ENCODE results near the gene CHGA. TPM values are rescaled to one million over a fixed set of nuclear protein-coding genes. Genes with fewer than 3 reads are reported as not detected.

The CHGA gene
- total RNA-seq, 1 donor from 2014 or later = 0.29 TPM

DNA sequence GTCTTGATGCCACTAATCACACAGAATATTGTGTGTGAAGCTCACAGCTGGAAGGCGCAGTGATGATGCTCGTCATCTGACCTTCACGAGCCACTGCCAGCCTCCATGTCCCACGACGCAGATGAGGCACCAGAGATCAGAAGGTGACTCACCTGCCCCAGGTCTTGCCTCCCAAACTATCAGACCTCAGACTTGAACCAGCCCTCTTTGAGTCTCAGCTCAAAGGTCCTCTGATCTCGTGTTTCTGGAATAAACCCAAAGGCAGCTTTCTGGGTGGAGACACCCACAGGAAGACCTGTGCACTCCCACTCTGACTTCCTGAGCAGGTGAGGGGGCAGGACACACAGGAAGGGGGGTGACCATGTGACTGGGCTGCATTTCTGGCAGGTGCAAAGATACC lies 19.6 kb upstream of the CHGA start:
- DNase-seq (ENCODE audit: low spot score) = no peak

- no peak for DNase-seq (ENCODE audit: low spot score)
These were observed 17.3 kb upstream of the CHGA start for GRCh38 chr14:92905667-92906066.

DNA sequence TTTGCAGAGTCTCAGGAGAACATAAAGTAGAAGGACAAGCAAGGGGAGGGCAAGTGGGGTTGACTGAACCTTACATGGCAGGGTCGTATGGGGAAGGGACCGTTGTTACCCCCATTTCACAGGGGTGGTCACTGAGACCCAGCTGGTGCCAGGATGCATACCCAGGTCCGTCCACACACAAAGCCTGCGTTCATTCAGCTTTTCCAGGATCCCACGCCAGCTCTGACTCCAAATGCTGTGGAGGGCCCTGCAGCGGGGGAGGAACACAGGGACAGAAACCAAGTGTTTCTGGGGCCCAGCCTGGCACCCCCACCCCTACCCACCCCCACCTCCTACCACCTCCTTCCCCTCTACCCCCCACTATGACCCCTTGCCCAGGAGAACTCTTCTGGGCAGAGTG lies 16.5 kb upstream of the CHGA start:
- no peak for DNase-seq (ENCODE audit: low spot score)

GRCh38 chr14:92906823-92907222 lies 16.1 kb upstream of the CHGA start:
- no peak for DNase-seq (ENCODE audit: low spot score)

- no peak for DNase-seq (ENCODE audit: low spot score)
These were observed 15.5 kb upstream of the CHGA start for GRCh38 chr14:92907316-92907911.

GRCh38 chr14:92914087-92914656 lies 8.8 kb upstream of the CHGA start:
- peak; percentile 40 for DNase-seq (ENCODE audit: low spot score)

DNA sequence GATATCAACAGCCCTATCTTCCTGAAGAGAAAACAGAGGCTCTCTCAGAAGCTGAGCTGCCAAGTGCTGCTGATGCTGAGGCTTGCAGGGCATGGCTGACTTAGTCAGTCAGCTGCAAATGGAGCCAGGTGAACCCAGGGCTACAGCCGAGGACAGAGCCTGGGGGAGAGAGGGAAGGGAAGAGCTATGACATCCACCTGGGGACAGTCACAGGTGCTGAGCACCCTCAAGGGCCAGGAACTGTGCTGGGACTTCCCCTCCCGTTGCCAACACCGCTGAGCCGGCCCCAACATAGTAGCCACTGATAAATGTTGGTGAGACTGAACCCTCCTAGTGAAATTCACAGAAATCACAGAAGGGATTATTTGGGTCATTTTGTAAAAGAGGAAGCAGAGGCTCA lies 6.7 kb upstream of the CHGA start:
- no peak for DNase-seq (ENCODE audit: low spot score)

- no peak for DNase-seq (ENCODE audit: low spot score)
These were observed 5.7 kb upstream of the CHGA start for GRCh38 chr14:92917041-92917940.

DNA sequence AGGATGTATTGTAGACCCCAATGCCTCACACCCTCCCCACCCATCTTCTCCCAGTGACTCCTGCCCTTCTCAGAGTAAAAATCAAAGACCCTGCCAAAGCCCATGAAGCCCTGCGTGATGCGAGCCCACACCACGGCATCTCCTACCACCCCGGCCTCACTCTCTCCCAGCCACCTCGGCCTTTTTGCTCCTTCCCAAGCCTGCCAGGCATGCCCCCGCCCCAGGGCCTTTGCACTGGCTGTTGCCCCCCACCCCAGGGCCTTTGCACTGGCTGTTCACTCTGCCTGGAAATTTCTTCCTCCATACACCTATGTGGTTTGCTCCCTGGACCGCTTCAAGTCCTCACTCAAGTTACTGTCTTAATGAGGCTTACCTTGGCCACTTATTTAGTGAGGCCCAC lies 5.0 kb upstream of the CHGA start:
- no peak for DNase-seq (ENCODE audit: low spot score)

DNA sequence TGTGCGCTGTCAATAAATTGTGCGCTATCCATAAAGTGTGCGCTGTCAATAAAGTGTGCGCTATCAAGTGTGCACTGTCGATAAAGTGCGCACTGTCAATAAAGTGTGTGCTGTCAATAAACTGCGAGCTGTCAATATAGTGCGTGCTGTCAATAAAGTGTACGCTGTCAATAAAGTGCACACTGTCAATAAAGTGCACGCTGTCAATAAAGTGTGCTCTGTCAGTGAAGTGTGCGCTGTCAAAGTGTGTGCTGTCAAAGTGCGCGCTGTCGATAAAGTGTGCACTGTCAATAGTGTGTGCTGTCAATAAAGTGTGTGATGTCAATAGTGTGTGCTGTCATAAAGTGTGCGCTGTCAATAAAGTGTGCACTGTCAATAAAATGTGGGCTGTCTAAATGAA lies 2.9 kb upstream of the CHGA start:
- DNase-seq (ENCODE audit: low spot score) = no peak

DNA sequence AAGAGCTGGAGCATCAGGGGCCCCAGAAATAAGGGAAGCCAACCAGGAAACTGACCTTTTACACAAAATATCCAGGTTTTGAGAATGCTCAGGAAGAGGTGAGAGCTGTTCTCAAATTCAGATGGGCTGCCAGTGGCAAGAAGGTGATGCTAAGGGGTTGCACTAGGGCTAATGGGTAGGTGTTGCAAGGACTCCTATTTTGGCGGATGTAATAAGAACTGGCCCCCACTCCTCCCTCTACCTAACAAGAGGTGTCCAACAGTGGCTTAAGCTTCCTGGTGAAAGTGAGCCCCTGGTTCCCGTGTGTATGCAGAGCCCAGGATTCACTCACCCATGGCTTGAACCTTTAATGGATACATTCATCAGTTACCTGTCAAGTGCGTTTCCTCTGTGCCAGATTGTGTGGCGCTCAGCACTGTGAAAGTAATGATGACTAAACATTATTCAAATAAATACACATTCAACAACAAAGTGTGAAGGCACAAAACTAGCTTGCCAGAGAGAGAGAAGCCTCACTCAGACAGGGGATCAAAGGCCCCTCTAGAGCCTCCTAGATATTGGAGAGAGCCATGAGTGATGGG lies 705 bp upstream of the CHGA start:
- DNase-seq (ENCODE audit: low spot score) = no peak

GRCh38 chr14:92923744-92924103 lies 774 bp downstream of the CHGA start:
- DNase-seq (ENCODE audit: low spot score) = no peak

DNA sequence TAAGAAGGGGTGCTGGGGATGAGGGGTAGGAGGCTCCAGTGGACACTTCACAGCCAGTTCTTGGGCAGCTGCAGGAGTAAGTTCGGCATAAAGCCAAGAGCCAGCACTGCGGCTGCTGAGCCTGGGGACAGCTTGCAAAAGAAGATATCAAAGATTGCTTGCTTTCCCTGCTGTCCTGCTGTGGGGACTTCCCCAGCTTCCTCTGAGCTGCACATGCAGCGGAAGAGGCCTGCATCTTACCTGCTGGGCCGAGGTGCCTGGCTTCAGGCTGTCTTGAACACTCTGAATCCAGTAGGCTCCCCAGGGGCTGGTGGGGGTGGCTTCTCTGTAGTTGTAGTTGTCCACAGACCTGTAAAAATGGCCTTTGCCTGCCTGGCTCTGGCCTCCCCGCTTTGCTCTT lies 1.3 kb downstream of the CHGA start:
- no peak for DNase-seq (ENCODE audit: low spot score)

- DNase-seq (ENCODE audit: low spot score) = no peak
These were observed 2.5 kb downstream of the CHGA start for GRCh38 chr14:92925446-92925845.

DNA sequence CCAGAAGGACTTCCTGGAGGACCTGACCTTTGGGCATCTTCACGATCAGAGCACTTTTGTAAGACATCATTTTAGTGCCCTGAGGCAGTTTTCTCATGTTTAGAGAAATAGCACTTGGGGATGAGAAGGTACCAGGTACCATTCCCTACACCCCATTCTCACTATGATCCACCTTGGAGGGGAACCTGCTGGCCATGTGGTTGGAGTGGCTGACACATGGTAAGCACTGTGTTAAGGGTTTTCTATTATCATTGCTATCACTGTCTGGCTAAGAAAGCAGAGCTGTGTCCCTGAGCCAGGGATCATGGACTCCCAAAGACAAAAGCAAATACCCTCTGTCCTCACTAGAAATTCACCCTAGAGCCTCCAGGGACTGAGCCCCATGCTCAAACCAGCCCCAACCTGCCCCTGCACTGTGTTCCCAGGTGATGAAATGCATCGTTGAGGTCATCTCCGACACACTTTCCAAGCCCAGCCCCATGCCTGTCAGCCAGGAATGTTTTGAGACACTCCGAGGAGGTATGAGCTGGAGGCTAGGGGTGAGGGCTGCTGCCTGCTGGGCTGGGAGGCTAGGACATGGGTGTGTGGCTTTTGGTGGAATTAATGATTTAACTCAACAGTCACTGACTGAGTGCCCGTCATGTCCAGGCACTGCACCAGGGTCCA lies 3.4 kb downstream of the CHGA start:
- DNase-seq (ENCODE audit: low spot score) = no peak

GRCh38 chr14:92926931-92927330 lies 4.0 kb downstream of the CHGA start:
- DNase-seq (ENCODE audit: low spot score) = no peak

DNA sequence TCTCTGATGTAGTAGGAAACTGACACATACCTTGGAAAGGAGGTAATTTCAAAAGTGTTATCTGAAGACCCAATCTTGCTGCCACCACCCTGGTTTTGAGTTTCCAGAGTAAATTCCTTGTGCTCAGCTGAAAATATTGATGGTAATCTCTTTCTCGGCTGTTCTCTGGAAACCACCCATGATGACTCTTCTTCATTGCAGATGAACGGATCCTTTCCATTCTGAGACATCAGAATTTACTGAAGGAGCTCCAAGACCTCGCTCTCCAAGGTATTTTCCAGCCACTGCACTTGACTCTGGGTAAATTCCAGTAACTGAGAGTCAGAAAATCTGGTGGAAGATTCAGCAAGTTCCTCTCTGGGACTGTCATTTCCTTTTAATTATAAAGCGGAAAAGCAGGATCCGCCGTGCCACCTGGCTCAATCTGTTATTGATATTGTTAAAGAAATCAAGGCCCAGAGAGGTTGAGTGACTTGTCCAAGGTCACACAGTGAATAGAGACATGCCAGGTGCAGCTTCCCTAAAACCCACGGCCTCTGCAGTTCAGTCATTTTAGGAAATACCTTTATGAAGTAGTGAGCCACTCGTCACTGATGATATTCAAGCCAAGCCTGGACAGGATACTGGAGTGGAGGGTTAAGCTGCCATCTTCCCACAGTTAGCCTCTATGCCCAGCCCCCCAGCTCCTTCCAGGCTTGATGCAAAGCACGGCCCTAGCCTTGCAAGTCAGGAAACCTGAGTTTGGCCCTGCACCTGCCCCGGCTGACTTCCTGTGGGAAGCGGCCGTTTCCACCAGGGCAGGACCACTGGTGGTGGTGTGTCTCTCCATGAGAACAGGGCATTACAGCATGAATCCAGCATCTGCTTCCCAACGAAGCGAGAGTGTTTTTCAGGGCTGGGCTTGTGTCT lies 4.7 kb downstream of the CHGA start:
- no peak for DNase-seq (ENCODE audit: low spot score)

DNA sequence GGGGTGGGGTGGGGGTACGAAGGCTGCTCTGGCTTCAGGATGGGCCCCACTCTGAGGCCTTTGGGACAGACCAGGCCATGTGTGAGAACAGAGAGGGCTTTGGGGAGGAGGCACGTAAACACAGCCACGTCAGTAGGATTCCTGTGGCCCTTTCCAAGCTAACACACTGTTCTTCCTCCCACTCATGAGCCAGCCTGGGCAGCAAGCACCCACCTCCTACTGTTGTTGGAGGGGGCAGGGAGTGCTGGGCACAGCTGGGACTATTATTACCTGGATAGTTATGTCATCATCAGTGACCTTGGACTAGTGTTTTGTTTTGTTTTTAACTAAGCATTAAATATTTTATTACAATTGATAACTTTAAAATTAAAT lies 5.3 kb downstream of the CHGA start:
- DNase-seq (ENCODE audit: low spot score) = no peak

GRCh38 chr14:92928961-92929688 lies 6.2 kb downstream of the CHGA start:
- DNase-seq (ENCODE audit: low spot score) = no peak
